HuH-7.5 (cell line): ENCODE data around the gene CEP20.

ENCODE experiments used
- DNase-seq: peaks from one replicate; pipeline ENCODE4 v3.0.0; 2011; ENCODE audit warnings: low spot score

The CEP20 gene

DNA sequence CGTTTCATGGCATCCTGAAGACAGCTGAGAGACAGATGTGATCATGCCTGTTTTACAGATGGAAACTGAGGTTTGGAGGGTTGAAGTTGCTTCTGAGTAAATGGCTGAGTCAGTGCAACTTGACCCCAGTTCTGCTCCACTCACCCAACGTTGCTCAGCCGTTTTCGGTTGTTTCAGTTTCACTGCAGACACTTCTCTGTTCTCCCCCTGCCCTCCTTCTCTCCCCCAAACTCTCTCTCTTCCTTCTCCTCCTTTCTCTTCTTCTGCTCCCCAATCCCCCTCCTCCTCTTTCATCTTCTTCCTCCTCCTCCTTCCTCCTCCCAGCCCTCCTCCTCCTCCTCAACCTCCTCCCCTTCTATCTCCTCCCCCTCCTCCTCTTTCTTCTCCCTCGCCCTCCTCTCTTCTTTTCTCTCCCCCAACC lies 9.4 kb upstream of the CEP20 start:
- DNase-seq: no peak

DNA sequence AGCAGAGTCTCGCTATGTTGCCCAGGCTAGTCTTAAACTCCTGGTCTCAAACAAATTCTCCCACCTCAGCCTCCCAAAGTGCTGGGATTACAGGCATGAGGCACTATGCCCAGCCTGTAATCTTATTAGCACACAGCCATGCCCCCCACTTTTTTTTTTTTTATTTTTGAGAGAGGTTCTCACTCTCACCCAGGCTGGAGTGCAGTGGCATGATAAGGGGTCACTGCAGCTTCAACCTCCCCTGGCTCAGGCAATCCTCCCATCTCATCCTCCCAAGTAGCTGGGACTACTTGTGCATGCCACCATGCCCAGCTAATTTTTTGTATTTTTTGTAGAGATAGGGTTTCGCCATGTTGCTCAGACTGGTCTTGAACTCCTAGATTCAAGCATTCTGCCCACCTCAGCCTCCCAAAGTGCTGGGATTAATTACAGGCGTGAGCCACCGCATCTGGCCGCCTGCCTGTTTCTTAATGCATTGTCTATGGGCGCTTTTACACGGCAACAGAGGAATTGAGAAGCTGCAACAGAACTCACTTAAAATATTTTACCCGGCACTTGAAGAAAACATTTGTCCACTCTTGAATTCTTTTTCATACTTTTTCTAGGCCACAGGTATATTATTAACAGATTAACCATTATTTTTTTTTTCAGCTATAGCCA lies 8.8 kb upstream of the CEP20 start:
- DNase-seq: no peak

DNA sequence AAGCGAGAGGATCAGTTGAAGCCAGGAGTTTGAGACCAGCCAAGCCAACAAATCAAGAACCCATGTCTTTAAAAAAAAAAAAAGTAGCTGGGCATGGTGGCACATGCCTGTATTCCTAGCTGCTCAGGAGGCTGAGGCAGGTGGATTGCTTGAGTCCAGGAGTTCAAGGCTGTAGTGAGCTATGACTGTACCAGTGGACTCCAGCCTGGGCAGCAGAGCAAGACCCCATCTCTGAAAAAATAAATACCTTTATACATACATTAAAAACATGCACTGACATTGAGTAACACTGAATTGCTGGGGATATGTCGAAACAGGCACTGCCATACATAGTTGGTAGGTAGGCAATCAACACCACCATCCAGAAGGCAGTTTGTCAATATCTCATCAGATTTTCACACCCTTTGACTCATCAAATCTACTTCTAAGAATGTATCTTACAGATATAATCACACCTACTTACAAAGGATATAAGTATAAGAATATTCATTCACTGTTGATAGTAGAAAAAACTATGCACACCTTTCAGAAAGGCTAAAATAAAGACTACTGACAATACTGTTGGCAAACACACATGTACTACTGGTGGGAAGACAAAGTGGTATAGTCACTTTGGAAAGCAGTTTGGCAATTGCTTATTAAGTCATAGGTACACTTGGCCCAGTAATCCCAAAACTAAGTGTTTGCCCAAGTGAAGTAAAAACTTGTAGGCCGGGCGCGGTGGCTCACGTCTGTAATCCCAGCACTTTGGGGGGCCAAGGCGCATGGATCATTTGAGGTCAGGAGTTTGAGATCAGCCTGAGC lies 6.4 kb upstream of the CEP20 start:
- DNase-seq: no peak

DNA sequence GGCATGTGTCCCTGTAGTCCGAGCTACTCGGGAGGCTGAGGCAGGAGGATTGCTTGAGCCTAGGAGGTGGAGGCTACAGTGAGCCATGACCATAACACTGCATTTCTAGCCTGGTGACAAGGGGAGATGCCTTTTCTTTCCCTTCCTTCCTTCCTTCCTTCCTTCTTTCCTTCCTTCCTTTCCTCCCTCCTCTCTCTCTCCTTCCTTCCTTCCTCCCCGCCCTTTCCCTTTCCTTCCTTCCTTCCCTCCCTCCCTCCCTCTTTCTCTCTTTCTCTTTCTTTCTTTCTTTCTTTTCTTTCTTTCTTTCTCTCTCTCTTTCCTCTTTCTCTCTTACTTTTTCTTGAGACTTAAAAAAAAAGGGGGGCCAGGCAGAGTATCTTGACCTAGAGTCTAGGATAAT lies 3.1 kb upstream of the CEP20 start:
- no peak for DNase-seq

DNA sequence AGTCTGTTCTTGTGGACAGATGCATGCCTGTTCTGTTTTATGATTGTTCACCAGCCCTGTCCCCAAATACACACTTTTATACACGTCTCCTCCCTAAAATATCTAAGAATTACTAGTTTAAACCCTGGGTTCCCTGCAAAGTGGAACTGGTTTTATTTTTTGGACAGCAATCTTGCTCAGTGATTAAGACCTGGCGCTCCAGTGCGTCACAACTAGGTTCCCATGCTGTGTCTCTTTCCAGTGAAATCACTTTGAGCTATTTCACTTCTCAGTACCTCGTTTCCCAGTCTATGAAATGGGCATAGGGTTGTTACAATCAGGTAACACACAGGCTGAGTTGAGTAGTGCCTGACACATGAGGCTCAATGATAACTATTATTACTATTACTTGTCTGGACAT lies 1.1 kb downstream of the CEP20 start:
- DNase-seq: no peak

DNA sequence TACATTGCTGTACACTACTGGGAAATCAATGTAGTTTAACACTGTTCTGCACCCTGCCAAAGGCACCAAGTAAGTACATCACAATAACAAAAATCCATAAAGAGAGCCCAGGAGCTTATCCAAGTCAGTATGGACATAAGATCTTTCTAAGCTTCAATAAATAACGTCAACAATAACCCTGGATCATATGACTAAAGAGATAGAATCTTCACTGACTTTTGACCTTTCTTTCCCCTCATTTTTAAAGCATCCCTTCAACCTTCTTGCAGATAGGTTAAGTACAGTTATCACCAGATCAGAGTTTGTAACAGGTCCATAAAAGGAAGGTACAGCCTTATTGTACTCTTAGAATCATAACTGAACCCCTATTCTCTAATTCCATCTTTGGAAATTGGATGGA lies 2.3 kb downstream of the CEP20 start:
- DNase-seq: no peak

DNA sequence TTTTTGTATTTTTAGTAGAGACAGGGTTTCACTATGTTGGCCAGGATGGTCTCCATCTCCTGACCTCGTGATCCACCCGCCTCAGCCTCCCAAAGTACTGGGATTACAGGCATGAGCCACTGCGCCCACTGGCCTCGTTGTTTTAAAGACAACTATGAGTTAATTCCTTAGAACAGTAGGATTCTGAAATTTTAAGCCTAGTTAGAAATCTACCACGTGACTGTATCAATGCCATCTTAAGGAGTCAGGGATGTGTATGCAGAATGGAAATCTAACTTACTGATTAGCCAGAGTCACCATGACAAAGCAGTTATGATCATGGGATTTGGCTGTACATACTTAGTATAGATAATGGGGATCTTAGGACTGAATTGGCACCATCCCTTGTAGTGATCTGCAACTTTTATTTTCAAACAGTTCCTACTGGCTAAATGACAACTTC lies 2.8 kb downstream of the CEP20 start:
- DNase-seq: no peak

DNA sequence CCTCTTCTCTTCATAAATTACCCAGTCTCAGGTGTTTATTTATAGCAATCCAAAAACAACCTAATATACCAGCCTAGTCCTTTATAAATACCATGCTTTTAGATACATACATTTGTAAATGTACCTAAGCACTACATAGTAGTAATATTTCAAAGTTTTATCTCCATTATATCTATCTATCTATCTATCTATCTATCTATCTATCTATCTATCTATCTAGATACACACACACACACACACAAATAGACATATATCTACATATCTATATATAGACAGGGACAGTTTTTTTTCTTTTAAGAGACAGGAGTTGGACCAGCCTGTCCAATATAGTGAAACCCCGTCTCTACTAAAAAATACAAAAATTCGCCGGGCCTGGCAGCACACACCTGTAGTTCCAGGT lies 5.8 kb downstream of the CEP20 start:
- no peak for DNase-seq

DNA sequence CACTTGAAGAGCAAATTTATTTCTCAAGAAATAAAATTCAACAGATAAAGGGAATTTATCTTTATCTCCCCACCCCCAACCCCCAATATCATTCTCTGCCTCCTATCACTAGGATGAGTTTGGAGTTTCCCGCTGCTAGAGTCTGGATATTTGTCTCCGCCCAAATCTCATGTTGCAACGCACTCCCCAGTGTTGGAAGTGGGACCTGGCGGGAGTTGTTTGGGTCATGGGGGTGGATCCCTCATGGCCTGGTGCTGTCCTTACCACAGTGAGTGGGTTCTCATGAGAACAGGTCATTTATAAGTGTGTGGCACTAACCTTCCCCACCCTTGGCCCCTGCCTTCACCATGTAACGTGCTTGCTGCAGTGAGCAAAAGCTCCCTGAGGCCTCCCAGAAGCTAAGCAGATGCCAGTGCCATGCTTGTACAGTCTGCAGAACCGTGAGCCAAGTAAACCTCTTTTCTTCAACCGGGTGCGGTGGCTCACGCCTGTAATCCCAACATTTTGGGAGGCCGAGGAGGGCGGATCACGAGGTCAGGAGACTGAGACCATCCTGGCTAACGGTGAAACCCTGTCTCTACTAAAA lies 6.5 kb downstream of the CEP20 start:
- no peak for DNase-seq

DNA sequence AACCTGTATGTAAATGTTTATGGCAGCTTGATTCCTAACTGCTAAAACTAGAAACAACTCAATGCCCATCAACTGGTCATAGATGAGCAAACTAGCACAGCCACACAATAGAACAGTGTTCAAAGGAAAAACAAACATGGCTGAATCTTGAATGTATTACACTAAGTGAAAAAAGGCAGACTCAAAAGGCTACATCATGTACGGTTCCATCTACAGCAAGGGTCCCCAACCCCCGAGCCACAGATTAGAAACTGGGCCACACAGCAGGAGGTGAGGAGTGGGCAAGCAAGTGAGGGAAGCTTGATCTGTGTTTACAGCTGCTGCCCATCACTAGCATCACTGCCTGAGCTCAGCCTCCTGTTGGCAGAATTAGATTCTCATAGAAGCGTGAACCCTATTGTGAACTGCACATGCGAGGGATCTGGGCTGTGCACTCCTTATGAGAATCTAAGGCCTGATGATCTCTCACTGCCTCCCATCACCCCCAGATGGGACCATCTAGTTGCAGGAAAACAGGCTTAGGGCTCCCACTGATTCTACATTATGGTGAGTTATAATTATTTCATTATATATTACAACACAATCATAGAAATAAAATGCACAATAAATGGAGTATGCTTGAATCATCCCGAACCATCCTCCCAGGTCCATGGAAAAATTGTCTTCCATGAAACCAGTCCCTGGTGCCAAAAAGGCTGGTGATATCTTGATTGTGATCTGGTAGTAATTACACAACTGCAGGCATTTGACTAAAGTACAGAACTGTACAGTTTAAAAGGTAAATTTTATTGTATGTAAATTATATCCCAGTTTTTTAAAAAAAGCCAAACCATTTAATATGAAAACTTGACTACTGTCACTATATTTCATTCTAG lies 7.7 kb downstream of the CEP20 start:
- no peak for DNase-seq

DNA sequence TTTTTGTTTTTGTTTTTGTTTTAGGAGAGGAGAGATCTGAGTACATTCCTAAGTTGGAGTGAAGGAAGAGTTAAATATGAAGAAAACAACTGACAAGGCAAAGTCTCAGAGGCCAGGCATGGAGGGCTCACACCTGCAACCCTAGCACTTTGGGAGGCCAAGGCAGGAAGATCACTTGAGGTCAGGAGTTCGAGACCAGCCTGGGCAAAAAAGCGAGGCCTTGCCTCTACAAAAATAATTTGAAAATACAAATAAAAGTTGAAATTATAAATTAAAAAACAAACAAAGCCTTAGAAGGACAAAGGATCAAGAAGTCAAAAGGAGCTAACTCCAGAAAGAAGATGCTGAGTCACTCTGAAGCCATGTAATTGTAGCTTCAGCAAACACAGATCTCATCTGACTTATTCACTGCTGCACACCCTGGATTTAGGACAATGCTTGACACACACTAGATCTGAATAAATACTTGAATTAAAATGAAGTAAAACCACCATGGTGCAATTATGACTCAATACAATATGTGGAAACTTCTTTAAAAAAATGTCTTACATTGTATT lies 9.1 kb downstream of the CEP20 start:
- no peak for DNase-seq

DNA sequence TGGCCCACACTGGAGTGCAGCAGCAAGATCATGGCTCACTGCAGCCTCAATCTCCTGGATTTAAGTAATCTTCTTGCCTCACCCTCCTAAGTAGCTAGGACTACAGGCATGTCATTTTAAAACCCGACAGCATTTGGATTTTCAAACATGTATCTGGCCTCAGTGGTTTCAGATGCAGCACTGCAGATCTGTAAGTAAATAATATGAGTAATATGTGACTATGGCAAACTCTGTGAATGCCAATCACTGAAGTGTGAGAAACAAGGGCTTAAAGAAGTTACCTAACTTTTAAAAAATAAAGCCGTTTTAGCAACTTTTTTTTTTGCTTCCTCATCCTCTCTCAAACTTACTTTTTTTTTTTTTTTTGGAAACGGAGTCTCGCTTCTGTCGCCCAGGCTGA lies 11.9 kb downstream of the CEP20 start:
- DNase-seq: no peak

DNA sequence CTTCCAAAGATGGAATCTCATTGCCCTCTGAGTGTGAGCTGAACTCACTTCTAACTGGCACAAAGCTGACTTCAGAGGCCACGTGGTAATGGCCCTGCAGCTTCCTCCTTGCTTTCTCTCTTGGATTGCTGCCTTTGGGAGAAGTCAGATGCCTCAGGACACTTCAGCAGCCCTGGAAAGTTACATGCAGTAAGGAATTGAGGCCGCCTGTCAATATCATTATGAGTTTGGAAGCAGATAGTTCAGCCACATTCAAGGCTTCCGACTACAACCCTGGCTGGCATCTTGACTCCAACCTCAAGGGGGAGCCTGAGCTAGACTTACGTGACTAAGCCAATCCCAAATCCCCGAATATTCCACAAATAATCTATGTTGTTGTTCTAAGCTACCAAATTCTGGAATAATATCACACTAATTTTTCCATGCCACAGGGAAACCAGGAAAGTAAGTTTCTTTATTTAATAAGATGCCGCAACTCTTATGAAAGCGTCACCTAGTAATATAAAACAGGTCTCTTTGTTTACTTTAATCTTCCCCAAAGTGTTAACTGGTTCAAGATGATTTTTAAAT lies 13.6 kb downstream of the CEP20 start:
- no peak for DNase-seq

DNA sequence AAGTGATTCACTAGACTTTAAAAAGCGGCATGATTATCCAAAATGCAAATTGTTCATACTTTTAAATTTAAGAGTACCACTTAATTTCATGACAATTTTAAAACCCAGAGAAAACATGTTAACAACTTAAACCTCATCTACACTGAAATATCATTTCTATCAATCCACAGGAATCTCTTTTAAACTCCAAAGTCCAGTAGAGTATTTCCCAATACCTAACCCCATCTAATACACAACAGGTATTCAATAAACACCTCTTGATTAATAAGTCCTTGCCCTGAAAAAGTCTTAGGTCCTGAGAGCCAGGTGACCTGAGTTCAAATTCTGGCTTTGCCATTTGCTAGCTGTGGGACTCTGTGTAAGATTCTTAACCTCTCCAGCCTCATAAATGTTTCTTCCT lies 14.7 kb downstream of the CEP20 start:
- DNase-seq: no peak

DNA sequence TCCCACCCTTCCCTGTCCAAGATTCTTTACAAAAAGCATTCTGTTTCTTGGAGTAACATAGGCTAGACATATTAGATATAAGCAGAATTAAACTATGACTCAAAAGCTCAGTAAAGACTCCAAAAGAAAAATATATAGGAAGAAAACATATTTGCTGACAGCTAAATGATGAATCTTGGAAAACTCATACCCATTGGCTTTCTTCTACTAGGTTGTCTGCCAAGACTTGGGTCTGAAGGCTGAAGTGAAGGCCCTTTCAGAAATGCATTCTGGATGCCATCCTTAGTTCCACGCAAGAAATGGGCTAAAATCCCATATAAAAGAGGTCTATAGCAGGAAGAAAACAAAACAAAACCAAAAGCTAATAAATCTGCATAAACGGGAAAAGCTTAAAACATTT lies 15.1 kb downstream of the CEP20 start:
- no peak for DNase-seq

DNA sequence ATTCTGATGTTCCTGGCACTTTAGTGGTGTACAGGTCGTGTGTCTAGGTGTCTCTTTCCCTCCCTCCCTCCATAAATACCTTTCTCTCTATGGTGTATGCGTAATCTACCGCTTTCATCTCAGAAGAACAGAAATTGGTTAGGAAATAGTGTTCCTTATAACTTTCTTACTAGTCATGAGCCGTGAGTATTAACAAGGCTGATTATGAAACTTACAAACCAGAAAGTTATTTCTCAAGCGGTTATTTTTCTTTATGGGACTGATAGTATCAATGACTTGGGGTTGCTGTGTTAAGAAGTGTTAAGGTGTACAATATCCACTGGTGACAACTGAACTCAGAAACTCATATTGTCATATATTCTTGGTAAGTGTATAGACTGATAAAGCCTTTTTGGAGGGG lies 18.4 kb downstream of the CEP20 start:
- DNase-seq: no peak

DNA sequence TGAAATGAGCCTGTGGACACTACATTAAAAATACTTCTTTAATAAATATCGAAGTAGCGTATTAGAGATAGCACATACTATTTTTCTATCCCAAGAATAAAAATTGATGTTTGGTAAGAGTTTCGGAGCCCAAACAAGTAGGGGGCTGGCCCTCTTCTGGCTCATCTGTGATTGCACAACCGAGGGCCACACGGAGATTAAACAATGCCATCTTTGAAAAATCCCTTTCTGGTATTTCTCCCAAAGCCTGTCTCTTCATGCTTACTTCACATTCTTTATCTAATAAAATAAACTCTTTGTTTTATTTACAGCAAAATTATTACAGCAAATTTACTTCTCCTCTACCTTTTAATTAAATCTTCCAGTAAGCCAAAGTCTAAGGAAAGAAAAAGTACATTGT lies 22.0 kb downstream of the CEP20 start:
- no peak for DNase-seq

DNA sequence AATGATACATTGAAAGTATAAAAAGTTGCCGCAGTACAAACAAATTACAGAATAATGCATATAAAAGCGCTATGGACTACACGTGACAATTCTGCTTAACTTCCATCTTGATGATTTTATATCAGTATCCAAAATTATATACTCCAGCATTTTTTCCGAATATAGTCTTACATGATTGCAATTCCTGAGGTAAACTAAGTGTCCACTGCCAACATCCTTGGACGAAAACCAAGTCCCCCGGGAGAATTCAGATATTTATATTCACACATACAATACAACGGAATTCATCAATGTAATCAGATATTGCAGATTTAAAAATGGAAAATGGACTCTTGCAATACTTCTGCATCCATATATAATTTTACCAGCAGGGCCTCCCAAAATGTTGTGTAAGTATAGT lies 22.7 kb downstream of the CEP20 start:
- DNase-seq: no peak

DNA sequence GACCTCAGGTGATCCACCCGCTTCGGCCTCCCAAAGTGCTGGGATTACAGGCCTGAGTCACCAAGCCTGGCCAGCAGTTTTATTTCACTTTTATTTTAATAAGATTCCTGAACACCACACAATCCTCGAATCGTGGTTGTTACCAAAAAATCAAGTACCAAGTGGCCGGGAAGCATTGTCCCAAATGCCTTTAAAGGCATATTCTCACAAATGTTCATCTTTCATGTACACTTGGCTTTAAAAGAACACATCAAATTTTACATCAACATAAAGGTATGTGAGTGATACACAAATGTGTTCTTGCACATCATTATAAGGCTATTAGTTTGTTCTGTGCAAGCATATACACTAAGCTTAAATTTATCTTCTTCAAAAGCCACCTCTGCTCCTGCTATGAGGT lies 23.5 kb downstream of the CEP20 start:
- no peak for DNase-seq

DNA sequence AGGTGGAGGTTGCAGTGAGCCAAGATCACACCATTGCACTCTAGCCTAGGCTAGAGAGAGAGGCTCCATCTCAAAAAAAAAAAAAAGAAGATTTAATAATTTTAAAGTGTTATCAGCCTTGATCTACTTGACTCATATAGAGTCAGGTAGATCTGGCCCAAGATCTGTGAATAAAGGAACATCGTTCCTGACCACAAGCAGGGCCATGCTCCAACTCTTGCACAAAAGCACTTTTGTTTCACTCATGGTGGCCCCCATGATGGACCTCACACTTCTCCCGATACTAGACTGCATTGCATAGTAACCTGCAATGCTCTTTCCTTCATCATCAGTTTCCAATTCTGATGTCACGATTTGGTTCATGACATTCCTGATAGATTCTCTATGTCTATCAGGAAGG lies 26.4 kb downstream of the CEP20 start:
- no peak for DNase-seq

DNA sequence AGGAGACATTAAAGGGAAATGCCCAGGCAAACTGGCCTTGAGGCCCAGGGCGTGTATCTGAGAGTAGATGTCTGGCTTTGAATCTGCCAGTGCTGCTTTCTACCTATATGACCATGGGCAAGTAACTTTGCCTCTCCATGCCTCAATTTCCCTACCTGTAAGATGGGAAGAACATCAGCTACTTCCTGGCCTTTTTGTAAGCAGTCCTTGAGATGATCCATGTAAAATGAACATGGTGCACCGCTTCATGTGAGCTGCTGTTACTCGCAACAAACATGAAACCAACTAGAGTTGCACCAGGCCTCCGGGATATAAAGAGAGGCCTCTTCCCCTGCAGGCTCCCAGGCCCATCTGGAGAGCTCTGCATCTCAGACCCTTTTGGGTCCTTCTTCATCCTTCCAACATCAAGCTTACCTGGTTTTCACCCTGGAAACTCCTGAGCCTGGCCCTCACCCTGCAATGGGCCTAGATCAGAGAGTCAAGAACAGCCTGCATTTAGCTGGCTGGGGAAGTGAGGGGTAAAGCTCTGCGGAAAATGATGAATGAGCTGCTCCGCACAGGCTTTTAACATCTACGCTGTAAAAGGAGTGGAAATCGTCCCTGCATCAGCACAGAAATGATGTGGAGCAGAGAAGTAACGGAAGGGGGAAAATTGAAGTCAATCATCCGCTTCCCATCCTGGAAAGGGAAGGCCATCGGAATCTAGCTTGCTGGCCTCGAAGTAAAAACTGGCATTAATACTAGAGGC lies 29.3 kb downstream of the CEP20 start:
- DNase-seq: no peak
